Measurements from ENCODE around the gene CELF2.

The CELF2 gene

GRCh38 chr10:11307004-11307403, 289.3 kb downstream of the CELF2 start:
- TF ChIP-seq SIN3A (IDR thresholded peaks at IDR 0.05; ENCODE audit: borderline replicate concordance, insufficient read depth, low read length) (no peak), TAF1 (IDR thresholded peaks at IDR 0.05; ENCODE audit: borderline replicate concordance, insufficient read depth, low read length) (no peak), REST (IDR thresholded peaks at IDR 0.05; ENCODE audit: insufficient read depth in 1 of 2, low read depth in 2 of 2, low read length in 2 of 2) (no peak), FOXP2 (optimal IDR thresholded peaks at IDR 0.05; ENCODE audit: borderline replicate concordance, extremely low read depth, extremely low read length, insufficient read depth) (no peak), POLR2AphosphoS5 (IDR thresholded peaks at IDR 0.05; ENCODE audit: low read depth, low read length) (no peak)

GRCh38 chr10:11307937-11308336, 290.3 kb downstream of the CELF2 start:
- TF ChIP-seq TAF1 (IDR thresholded peaks at IDR 0.05; ENCODE audit: borderline replicate concordance, insufficient read depth, low read length) (no peak), REST (IDR thresholded peaks at IDR 0.05; ENCODE audit: insufficient read depth in 1 of 2, low read depth in 2 of 2, low read length in 2 of 2) (no peak), SIN3A (IDR thresholded peaks at IDR 0.05; ENCODE audit: borderline replicate concordance, insufficient read depth, low read length) (no peak), POLR2AphosphoS5 (IDR thresholded peaks at IDR 0.05; ENCODE audit: low read depth, low read length) (no peak), FOXP2 (optimal IDR thresholded peaks at IDR 0.05; ENCODE audit: borderline replicate concordance, extremely low read depth, extremely low read length, insufficient read depth) (no peak)

- no peak for TF ChIP-seq REST (IDR thresholded peaks at IDR 0.05; ENCODE audit: insufficient read depth in 1 of 2, low read depth in 2 of 2, low read length in 2 of 2)
- no peak for TF ChIP-seq TAF1 (IDR thresholded peaks at IDR 0.05; ENCODE audit: borderline replicate concordance, insufficient read depth, low read length)
Measured at GRCh38 chr10:11311027-11311426, 293.4 kb downstream of the CELF2 start.

GRCh38 chr10:11313463-11313862, 295.8 kb downstream of the CELF2 start:
- TF ChIP-seq FOXP2 (optimal IDR thresholded peaks at IDR 0.05; ENCODE audit: borderline replicate concordance, extremely low read depth, extremely low read length, insufficient read depth) (no peak), TAF1 (IDR thresholded peaks at IDR 0.05; ENCODE audit: borderline replicate concordance, insufficient read depth, low read length) (no peak), REST (IDR thresholded peaks at IDR 0.05; ENCODE audit: insufficient read depth in 1 of 2, low read depth in 2 of 2, low read length in 2 of 2) (no peak), POLR2AphosphoS5 (IDR thresholded peaks at IDR 0.05; ENCODE audit: low read depth, low read length) (no peak), SIN3A (IDR thresholded peaks at IDR 0.05; ENCODE audit: borderline replicate concordance, insufficient read depth, low read length) (no peak)

- no peak for TF ChIP-seq POLR2AphosphoS5 (IDR thresholded peaks at IDR 0.05; ENCODE audit: low read depth, low read length)
- no peak for TF ChIP-seq REST (IDR thresholded peaks at IDR 0.05; ENCODE audit: insufficient read depth in 1 of 2, low read depth in 2 of 2, low read length in 2 of 2)
- TF ChIP-seq TAF1 (IDR thresholded peaks at IDR 0.05; ENCODE audit: borderline replicate concordance, insufficient read depth, low read length), result no peak
- TF ChIP-seq FOXP2 (optimal IDR thresholded peaks at IDR 0.05; ENCODE audit: borderline replicate concordance, extremely low read depth, extremely low read length, insufficient read depth), result no peak
- TF ChIP-seq SIN3A (IDR thresholded peaks at IDR 0.05; ENCODE audit: borderline replicate concordance, insufficient read depth, low read length), result no peak
Measured at GRCh38 chr10:11317936-11318670, 300.4 kb downstream of the CELF2 start.

All from PFSK-1 (cell line).